ENCODE measurements around the gene HNRNPD.
"Not testable (repeated sequence)": the region's sequence is repeated elsewhere in the genome, so short reads cannot be mapped to it uniquely, and the experiment has no call there.

Gene HNRNPD

DNA sequence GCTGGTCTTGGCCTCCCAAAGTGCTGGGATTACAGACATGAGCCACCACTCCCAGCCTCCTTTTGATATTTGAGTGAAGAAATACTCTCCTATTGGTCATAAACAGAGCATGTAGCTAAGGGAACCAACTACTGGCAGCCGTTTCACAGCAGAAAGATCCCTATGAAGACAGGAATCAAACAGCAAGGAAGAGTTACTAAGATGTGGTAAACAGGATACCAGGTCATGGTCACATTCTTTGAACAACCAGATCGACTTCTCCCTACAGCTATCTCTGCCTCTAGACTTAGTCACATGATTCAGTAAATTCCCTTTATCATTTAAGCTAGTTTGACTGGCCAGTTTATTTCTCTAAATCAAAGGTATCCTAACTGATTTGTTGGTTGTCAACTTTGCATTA lies 9.0 kb upstream of the HNRNPD start:
- H3K27me3 Mint-ChIP-seq (ENCODE audit: low read depth), result peaks cover 3% of the 10 kb centered on the region
- H3K36me3 Mint-ChIP-seq (ENCODE audit: low read depth), result peaks cover 6% of the 10 kb centered on the region
- H3K27ac Mint-ChIP-seq, result no peak overlapping the region
- H3K4me1 Mint-ChIP-seq (ENCODE audit: low read depth), result peaks cover 7% of the 10 kb centered on the region
- H3K9me3 Mint-ChIP-seq, result peaks cover 1% of the 10 kb centered on the region
- H3K4me3 Mint-ChIP-seq, result no peak overlapping the region

DNA sequence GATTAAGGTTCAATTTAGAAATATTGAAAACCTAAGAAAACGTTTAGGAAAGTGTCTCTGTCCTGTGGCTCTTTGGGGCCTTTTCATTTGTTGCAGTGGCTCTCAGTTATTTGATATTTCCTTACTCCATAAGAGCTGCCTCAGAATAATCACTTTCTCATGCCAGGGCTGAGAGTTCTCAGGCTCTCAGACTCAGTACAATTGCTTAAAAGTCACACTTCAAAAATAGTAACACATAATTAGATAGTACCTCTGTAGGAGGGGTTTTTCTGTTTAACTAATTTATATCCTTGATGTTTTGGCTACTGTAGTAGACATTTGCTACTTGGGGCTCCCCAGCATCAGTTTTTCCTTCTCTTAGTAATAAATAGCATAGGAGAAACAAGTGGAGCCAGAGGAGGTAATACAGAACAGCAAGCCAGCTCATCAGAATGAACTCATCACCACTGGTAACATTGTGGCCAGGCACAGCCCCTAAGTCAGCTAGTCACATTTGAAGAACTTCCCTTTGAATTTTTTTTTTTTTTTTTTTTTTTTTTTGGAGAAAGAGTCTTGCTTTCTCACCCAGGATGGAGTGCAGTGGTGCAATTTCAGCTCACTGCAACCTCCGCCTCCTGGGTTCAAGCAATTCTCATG lies 8.0 kb upstream of the HNRNPD start:
- Mint-ChIP-seq H3K4me3 (no peak overlapping the region), H3K36me3 (ENCODE audit: low read depth) (peaks cover 8% of the 10 kb centered on the region), H3K27me3 (ENCODE audit: low read depth) (peaks cover 3% of the 10 kb centered on the region), H3K4me1 (ENCODE audit: low read depth) (peaks cover 9% of the 10 kb centered on the region), H3K9me3 (peaks cover 3% of the 10 kb centered on the region), H3K27ac (no peak overlapping the region)

DNA sequence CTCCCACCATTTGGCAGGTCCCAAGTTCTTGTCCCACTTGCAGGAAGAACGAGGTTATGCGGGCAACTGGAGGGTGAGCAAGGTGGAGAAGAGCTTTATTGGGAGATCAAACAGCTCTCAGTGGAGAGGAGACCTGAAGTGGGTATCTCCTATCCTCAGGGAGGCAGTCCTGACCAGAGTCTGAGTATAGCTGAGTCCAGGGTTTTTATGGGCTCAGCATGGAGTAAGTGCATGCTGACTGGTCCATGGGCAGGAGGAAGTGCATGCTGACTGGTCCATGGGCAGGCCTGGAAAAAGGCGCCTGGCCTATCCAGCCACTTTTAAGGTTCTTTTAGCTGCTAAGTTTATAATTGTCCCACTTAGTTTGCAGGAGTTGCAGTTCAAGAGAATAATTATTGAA lies 7.4 kb upstream of the HNRNPD start:
- H3K4me1 Mint-ChIP-seq (ENCODE audit: low read depth), result peaks cover 12% of the 10 kb centered on the region
- no peak overlapping the region for H3K4me3 Mint-ChIP-seq
- H3K9me3 Mint-ChIP-seq, result peaks cover 3% of the 10 kb centered on the region
- H3K27me3 Mint-ChIP-seq (ENCODE audit: low read depth), result peaks cover 3% of the 10 kb centered on the region
- peaks cover 10% of the 10 kb centered on the region for H3K36me3 Mint-ChIP-seq (ENCODE audit: low read depth)
- H3K27ac Mint-ChIP-seq, result no peak overlapping the region

DNA sequence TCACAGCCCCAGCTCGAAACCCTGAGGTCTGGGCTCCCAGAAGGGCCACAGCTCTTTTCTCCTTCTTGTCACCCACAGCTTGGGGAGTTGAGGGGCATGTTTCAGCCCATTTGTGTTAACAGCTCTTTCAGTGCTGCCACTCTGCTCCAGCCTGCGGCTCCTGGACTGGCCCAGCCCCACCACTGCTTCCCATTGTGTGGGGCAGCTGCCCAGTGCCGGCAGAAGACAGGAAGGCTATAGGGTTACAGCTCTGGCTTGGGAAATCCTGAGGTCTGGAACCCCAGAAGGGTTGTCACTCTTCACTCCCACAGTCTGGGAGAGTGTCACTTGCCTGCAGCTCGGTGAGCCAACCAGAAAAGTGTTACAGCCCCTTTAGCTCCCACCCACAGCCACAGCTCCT lies 7.0 kb upstream of the HNRNPD start:
- Mint-ChIP-seq H3K4me3 (no peak overlapping the region), H3K4me1 (ENCODE audit: low read depth) (peaks cover 16% of the 10 kb centered on the region), H3K27ac (no peak overlapping the region), H3K9me3 (peaks cover 3% of the 10 kb centered on the region), H3K27me3 (ENCODE audit: low read depth) (peaks cover 3% of the 10 kb centered on the region), H3K36me3 (ENCODE audit: low read depth) (peaks cover 10% of the 10 kb centered on the region)

DNA sequence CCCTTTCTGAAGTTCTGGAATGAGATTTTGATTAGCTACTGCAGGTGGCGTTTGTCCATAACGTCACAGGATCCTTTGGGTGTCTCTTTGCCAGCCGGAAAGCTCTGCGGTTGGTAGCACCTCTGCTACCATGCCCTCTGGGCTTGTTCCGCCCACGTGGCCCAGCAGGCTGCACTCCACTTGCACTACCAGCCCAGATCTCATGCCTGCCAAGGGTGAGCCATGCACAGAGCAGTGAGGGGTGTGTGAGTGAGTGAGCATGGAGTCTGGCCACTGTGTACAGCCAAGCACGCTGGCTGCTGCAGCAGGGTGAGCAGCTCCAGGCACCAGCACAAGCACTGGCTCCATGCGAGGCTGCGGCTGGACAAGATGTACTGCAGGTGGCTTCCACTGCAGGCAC lies 6.6 kb upstream of the HNRNPD start:
- no peak overlapping the region for H3K27ac Mint-ChIP-seq
- H3K4me3 Mint-ChIP-seq, result no peak overlapping the region
- peaks cover 3% of the 10 kb centered on the region for H3K27me3 Mint-ChIP-seq (ENCODE audit: low read depth)
- peaks cover 10% of the 10 kb centered on the region for H3K36me3 Mint-ChIP-seq (ENCODE audit: low read depth)
- peaks cover 19% of the 10 kb centered on the region for H3K4me1 Mint-ChIP-seq (ENCODE audit: low read depth)
- peaks cover 3% of the 10 kb centered on the region for H3K9me3 Mint-ChIP-seq

DNA sequence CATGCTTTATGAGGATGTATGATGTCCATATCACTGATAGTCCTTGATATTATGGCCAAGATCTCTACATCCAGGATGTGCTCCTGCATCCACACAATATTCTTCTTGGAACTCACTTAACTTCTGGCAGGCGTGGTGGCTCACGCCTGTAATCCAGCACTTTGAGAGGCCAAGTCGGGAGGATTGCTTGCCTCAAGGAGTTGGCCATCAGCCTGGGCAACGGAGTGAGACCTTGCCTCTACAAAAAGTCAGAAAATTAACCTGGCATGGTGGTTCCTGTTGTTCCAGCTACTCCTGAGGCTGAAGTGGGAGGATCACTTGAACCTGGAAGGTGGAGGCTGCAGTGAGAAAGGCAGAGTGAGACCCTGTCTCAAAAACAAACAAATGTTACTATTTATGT lies 2.3 kb upstream of the HNRNPD start:
- Mint-ChIP-seq H3K4me3 (peak overlapping the region; percentile 98), H3K9me3 (peaks cover 3% of the 10 kb centered on the region), H3K27me3 (ENCODE audit: low read depth) (peaks cover 4% of the 10 kb centered on the region), H3K36me3 (ENCODE audit: low read depth) (peaks cover 35% of the 10 kb centered on the region), H3K4me1 (ENCODE audit: low read depth) (peaks cover 24% of the 10 kb centered on the region), H3K27ac (no peak overlapping the region)

DNA sequence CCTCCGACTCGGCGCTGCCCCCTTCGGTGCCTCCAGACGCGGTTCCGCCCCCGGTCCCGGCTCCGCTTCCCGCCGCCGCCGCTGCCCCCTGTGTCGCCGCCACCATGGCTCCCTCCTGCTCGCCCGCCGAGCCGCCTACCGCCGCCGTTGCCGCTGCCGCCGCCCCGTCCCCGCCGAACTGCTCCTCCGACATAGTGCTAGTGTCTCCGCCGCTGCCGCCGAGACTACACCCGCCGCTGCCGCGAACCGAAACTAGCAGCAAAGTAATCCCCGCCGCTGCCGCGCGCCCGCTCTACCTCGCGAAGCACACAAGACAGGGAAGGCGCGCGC lies 340 bp downstream of the HNRNPD start:
- Mint-ChIP-seq H3K4me1 (ENCODE audit: low read depth) (peaks cover 40% of the 10 kb centered on the region), H3K9me3 (peaks cover 3% of the 10 kb centered on the region), H3K27me3 (ENCODE audit: low read depth) (peaks cover 4% of the 10 kb centered on the region), H3K36me3 (ENCODE audit: low read depth) (peaks cover 46% of the 10 kb centered on the region), H3K27ac (peak overlapping the region; percentile 100), H3K4me3 (peak overlapping the region; percentile 98)

DNA sequence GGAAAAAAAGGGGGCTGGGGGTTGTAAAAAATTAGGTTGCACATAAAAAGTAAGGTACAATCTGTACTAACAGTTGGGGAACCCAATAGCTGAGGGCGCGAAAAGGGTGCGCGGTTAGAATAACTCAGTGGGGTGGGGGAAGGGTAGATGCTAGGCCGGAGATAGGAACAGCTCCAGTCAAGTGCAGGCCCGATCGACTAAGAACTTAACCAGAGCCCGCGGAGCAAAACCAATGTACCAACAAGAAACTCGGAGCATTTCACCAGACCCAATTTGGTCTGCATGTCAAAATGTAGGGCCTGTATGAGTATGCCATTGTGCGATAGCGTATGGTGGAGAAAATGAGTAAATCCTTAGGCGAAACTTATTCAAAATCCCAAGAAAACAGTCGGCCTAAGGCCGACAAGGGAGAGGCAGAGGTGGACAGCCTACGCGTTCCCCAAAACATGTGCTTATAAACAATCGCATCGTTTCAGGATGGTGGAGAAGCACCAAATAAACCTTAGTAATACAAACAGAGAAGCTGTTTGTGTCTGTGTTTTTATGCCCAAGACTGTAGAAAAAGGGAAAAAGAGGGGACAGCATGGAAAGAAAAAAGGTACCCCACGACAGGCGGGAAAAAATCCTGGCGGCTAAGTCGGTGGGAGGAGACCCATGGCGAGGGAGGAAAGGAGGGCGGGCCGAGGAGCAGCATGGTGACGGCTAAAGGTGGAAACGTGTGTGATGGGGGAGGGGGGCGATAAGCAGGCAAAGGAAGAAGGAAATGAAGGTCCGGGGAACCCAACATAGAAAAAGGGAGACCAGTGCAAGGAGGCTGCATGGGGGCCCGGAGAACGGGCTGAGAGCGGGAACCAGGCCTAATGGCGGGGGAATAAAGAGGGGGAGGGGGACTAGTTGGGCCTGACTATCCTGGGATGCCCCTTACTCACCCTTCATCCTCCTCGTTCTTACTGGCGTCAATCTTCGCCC lies 990 bp downstream of the HNRNPD start:
- H3K36me3 Mint-ChIP-seq (ENCODE audit: low read depth), result peaks cover 47% of the 10 kb centered on the region
- H3K4me3 Mint-ChIP-seq, result peak overlapping the region; percentile 98
- H3K4me1 Mint-ChIP-seq (ENCODE audit: low read depth), result peaks cover 43% of the 10 kb centered on the region
- H3K9me3 Mint-ChIP-seq, result peaks cover 2% of the 10 kb centered on the region
- H3K27ac Mint-ChIP-seq, result peak overlapping the region; percentile 100
- peaks cover 4% of the 10 kb centered on the region for H3K27me3 Mint-ChIP-seq (ENCODE audit: low read depth)

DNA sequence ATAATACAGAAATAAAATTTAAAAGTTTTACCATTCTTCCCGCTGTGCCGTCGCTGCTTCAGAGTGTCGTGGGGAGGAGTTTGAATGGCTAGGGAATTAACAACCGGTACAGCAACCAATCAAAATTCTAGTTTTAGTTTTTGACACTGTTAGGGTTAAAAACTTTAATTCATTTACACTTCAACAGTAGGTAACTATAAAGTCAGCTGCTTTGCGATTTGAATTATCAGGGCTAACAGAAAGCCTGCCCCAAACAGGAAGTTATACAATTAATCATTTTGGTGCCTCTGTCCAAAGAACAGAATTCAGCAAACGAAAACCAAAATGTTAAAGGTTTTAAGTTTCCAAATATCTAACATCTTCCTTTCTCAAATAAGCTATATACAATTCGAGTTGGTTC lies 2.3 kb downstream of the HNRNPD start:
- Mint-ChIP-seq H3K36me3 (ENCODE audit: low read depth) (peaks cover 52% of the 10 kb centered on the region), H3K9me3 (no peaks in the 10 kb centered on the region), H3K27ac (peak overlapping the region; percentile 100), H3K4me1 (ENCODE audit: low read depth) (peaks cover 51% of the 10 kb centered on the region), H3K27me3 (ENCODE audit: low read depth) (peaks cover 4% of the 10 kb centered on the region), H3K4me3 (peak overlapping the region; percentile 98)

DNA sequence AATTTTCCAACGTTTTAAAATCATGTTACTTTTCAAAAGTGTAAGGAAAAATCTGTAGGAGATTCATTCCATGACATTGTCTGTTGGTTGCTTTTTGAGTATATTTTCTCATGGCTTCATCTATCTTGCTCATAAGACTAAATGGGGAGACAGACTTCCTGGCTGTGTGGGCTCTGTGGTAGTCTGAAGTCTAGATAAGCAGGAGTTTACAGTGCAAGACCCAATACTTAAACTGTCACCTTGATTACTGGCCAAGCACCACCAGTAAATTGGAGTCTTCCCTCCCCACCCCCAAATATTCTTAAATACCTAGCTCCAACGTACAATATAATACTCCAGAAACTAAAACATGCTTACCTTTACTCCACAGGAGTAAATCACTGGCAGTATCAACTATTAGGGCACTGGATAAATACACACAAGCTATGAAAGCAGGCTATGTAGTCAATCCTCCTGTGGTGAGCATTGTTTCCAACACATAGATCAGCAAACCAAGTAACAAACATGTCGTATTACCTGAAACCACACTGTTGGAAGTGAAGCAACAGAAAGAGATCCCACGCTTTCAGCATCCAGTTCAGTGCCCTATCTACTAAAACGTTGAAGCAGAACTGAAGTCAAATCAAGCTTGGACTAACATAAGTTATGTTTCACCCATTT lies 6.2 kb downstream of the HNRNPD start:
- Mint-ChIP-seq H3K36me3 (ENCODE audit: low read depth) (peaks cover 49% of the 10 kb centered on the region), H3K4me1 (ENCODE audit: low read depth) (peaks cover 64% of the 10 kb centered on the region), H3K9me3 (no peaks in the 10 kb centered on the region), H3K4me3 (peak overlapping the region; percentile 54), H3K27ac (peak overlapping the region; percentile 45), H3K27me3 (ENCODE audit: low read depth) (no peaks in the 10 kb centered on the region)

DNA sequence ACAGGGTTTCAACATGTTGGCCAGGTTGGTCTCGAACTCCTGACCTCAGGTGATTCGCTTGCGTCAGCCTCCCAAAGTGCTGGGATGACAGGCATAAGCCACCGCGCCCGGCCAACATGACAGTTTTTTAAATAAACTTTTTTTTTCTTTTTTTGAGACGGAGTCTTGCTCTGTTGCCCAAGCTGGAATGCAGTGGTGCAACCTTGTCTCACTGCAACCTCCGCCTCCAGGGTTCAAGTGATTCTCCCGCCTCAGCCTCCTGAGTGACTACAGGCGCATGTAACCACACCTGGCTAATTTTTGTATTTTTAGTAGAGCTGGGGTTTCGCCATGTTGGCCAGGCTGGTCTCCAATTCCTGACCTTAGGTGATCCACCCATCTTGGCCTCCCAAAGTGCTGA lies 7.4 kb downstream of the HNRNPD start:
- H3K27me3 Mint-ChIP-seq (ENCODE audit: low read depth); H3K9me3 Mint-ChIP-seq; H3K27ac Mint-ChIP-seq; H3K4me3 Mint-ChIP-seq: not testable (repeated sequence)
- H3K36me3 Mint-ChIP-seq (ENCODE audit: low read depth), result peaks cover 38% of the 10 kb centered on the region
- peaks cover 67% of the 10 kb centered on the region for H3K4me1 Mint-ChIP-seq (ENCODE audit: low read depth)

DNA sequence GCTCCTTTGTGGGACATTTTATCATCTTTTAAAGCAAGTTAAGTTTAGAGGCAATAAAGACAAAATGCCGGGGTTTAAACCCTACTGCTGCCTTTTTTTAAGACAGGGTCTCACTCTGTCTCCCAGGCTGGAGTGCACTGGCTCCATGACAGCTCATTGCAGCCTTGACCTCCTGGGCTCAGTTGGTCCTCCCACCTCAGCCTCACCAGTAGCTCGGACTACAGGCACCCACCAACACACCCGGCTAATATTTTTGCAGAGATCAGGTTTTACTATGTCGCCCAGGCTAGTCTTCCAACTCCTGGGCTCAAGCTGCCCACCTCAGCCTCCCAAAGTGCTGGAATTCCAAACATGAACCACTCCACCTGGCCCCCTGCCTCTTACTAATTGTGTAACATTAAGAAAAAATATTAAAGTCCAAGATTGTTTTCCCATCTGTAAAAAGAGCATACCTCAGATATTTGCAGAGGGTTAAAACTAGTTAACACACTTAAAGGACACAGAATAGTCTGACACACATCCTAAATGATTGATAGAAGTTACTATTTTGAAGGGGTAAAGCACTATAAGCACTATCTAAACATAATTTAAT lies 9.8 kb downstream of the HNRNPD start:
- H3K36me3 Mint-ChIP-seq (ENCODE audit: low read depth), result peaks cover 31% of the 10 kb centered on the region
- no peaks in the 10 kb centered on the region for H3K27me3 Mint-ChIP-seq (ENCODE audit: low read depth)
- peaks cover 69% of the 10 kb centered on the region for H3K4me1 Mint-ChIP-seq (ENCODE audit: low read depth)
- H3K4me3 Mint-ChIP-seq, result no peak overlapping the region
- no peak overlapping the region for H3K27ac Mint-ChIP-seq
- no peaks in the 10 kb centered on the region for H3K9me3 Mint-ChIP-seq

DNA sequence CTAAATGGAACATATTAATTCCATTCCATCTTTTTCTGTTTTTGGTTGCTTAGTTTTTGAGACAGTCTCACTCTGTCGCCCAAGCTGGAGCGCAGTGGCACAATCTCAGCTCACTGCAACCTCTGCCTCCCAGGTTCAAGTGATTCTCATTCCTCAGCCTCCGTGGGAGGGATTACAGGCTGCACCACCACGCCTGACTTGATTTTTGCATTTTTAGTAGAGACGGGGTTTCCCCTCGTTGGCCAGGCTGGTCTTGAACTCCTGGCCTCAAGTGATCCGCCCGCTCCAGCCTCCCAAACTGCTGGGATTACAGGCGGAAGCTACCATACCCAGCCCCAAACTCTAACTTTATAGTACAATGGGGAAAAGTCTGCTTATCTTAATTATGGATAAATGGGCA lies 11.2 kb downstream of the HNRNPD start:
- Mint-ChIP-seq H3K4me1 (ENCODE audit: low read depth) (peaks cover 67% of the 10 kb centered on the region), H3K27ac (no peak overlapping the region), H3K4me3 (no peak overlapping the region), H3K27me3 (ENCODE audit: low read depth) (no peaks in the 10 kb centered on the region), H3K9me3 (no peaks in the 10 kb centered on the region), H3K36me3 (ENCODE audit: low read depth) (peaks cover 32% of the 10 kb centered on the region)

DNA sequence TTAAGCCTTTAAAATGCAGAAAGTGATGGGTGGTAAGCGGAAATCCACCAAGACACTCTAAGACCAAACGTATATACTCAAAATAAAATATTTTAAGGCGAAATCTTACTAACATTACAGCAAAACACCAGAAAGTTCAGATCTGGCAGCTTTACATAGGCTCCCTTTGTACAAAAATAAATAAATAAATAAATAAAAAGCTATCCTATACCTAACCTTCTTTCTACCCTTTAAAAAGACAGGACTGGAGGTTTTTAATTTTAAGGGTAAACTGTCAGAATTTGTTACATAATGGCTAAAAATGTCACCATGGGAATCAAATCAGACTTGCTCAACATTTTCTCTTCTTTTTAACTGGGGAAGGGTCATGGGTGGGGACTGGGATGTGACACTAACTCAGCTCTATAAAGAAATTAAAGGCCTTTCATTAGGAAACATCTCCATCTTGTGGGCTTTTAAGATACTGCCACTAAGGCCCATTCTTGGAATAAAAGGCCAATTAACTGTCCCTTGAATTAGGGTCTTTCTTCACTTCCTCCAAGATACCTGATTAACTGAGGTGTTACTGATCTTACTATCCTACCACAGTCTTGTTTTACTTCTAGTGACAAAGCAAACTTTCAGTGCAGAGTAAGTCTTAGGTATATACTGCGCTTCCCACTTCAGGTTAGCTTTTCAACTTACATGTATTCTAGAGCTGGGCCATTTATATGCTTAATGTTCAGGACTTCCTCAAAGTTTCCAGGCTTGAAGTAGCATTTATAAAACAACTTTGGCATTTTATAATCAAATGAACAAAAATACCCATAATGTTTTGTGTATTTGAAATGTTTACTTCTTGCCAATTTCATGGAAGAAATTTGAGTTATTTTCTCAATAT lies 13.3 kb downstream of the HNRNPD start:
- Mint-ChIP-seq H3K27me3 (ENCODE audit: low read depth) (no peaks in the 10 kb centered on the region), H3K27ac (no peak overlapping the region), H3K4me3 (no peak overlapping the region), H3K4me1 (ENCODE audit: low read depth) (peaks cover 73% of the 10 kb centered on the region), H3K36me3 (ENCODE audit: low read depth) (peaks cover 41% of the 10 kb centered on the region), H3K9me3 (no peaks in the 10 kb centered on the region)
